OCI-LY1 (cell line): ENCODE results near the gene RENBP.

Experiments used
- CTCF ChIP-seq: fragments of 200-600 bp; sonication (generic), shearing (Covaris generic); IDR thresholded peaks from 2 replicates; pipeline ENCODE4 v1.5.1; 2017; ENCODE audit warnings: mild to moderate bottlenecking, antibody characterized with exemption, low read length, moderate library complexity, mixed read lengths
- EZH2 ChIP-seq: fragments of 200-600 bp; sonication (generic), shearing (Covaris generic); IDR thresholded peaks from 2 replicates; pipeline ENCODE4 v1.8.0; 2017; ENCODE audit warnings: borderline replicate concordance, mixed run types, mild to moderate bottlenecking, antibody characterized with exemption, low read length, moderate library complexity, mixed read lengths

GRCh38 chrX:153920546-153920945 is 23.9 kb downstream of the RENBP start:
- TF ChIP-seq EZH2 (no peak), CTCF (no peak)
